ENCODE data around the gene INO80E. TPM values are rescaled to one million over a fixed set of nuclear protein-coding genes. Genes with fewer than 3 reads are reported as not detected.
"Not testable (repeated sequence)": the region's sequence is repeated elsewhere in the genome, so short reads cannot be mapped to it uniquely, and the experiment has no call there.

The INO80E gene
- total and polyA plus RNA-seq, 4 donors, result 8.0 to 24.8 (median 17.2) TPM

DNA sequence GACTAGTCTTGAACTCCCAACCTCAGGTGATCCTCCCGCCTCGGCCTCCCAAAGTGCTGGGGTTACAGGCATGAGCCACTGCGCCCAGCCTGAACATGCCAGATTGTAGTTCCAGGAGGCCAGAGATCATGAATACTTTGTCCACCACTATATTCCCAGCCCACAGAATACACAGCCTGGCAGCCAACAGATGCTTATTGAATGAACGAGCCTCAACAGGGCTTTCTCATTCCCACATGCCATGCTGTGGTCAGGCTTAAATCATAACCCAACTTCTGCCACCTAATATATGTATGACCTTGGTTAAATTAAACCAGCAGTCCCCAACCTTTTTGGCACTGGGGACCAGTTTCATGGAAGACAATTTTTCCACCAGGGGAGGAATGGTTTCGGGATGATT lies 37.3 kb upstream of the INO80E start:
- TF ChIP-seq FOXA2 (IDR thresholded peaks at IDR 0.05) (no peak), HNF4G (IDR thresholded peaks at IDR 0.05) (no peak), FOXA1 (IDR thresholded peaks at IDR 0.05) (no peak), GABPA (IDR thresholded peaks at IDR 0.05 in 1 of 2, conservative IDR thresholded peaks at IDR 0.05 in 1 of 2) (no peak), RAD21 (IDR thresholded peaks at IDR 0.05) (no peak)
- TF ChIP-seq, protein P1, sequence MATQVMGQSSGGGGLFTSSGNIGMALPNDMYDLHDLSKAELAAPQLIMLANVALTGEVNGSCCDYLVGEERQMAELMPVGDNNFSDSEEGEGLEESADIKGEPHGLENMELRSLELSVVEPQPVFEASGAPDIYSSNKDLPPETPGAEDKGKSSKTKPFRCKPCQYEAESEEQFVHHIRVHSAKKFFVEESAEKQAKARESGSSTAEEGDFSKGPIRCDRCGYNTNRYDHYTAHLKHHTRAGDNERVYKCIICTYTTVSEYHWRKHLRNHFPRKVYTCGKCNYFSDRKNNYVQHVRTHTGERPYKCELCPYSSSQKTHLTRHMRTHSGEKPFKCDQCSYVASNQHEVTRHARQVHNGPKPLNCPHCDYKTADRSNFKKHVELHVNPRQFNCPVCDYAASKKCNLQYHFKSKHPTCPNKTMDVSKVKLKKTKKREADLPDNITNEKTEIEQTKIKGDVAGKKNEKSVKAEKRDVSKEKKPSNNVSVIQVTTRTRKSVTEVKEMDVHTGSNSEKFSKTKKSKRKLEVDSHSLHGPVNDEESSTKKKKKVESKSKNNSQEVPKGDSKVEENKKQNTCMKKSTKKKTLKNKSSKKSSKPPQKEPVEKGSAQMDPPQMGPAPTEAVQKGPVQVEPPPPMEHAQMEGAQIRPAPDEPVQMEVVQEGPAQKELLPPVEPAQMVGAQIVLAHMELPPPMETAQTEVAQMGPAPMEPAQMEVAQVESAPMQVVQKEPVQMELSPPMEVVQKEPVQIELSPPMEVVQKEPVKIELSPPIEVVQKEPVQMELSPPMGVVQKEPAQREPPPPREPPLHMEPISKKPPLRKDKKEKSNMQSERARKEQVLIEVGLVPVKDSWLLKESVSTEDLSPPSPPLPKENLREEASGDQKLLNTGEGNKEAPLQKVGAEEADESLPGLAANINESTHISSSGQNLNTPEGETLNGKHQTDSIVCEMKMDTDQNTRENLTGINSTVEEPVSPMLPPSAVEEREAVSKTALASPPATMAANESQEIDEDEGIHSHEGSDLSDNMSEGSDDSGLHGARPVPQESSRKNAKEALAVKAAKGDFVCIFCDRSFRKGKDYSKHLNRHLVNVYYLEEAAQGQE (IDR thresholded peaks at IDR 0.05), result no peak
- TF ChIP-seq, protein P2, sequence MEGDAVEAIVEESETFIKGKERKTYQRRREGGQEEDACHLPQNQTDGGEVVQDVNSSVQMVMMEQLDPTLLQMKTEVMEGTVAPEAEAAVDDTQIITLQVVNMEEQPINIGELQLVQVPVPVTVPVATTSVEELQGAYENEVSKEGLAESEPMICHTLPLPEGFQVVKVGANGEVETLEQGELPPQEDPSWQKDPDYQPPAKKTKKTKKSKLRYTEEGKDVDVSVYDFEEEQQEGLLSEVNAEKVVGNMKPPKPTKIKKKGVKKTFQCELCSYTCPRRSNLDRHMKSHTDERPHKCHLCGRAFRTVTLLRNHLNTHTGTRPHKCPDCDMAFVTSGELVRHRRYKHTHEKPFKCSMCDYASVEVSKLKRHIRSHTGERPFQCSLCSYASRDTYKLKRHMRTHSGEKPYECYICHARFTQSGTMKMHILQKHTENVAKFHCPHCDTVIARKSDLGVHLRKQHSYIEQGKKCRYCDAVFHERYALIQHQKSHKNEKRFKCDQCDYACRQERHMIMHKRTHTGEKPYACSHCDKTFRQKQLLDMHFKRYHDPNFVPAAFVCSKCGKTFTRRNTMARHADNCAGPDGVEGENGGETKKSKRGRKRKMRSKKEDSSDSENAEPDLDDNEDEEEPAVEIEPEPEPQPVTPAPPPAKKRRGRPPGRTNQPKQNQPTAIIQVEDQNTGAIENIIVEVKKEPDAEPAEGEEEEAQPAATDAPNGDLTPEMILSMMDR (IDR thresholded peaks at IDR 0.05; ENCODE audit: low read depth, low read length, missing input control), result no peak
- Histone ChIP-seq H3K9me3 (ENCODE audit: control insufficient read depth in 4 of 4, low read length in 3 of 4) (no peaks in the 10 kb centered on the region), H3K4me3 (ENCODE audit: low read depth in 1 of 3, low read length in 3 of 3) (no peak overlapping the region), H3K27ac (ENCODE audit: low read depth in 1 of 2, low read length in 2 of 2) (no peak overlapping the region), H3K36me3 (ENCODE audit: control insufficient read depth in 4 of 4, insufficient read depth in 3 of 4, low read depth in 1 of 4, low read length in 3 of 4) (no peaks in the 10 kb centered on the region), H3K4me1 (ENCODE audit: control insufficient read depth in 4 of 4, insufficient read depth in 4 of 4, low read length in 3 of 4) (peaks cover 2 to 17% (median 8%) of the 10 kb centered on the region in 4 donors), H3K9ac (ENCODE audit: low read depth in 1 of 2, low read length in 2 of 2) (no peak overlapping the region), H3K27me3 (ENCODE audit: control insufficient read depth in 4 of 4, insufficient read depth in 4 of 4, low read length in 3 of 4) (no peaks in the 10 kb centered on the region)
- no peak for DNase-seq (ENCODE audit: low spot score)
- WGBS, result 92% methylated on average over 5 of the region's 5 CpGs

DNA sequence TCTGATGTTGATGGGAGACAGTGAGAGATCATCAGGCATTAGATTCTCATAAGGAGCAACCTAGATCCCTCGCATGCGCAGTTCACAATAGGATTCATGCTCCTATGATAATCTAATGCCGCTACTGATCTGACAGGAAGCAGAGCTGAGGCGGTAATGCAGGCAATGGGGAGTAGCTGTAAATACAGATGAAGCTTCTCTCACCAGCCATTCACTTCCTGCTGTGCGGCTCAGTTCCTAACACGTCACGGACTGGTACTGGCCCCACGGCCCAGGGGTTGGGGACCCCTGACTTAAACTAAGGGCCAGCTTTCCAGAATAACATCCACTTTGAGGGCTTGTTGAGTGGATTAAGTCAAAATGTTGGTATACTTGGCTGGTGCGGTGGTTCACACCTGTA lies 36.7 kb upstream of the INO80E start:
- H3K9ac ChIP-seq (ENCODE audit: low read depth in 1 of 2, low read length in 2 of 2), result no peak overlapping the region
- no peaks in the 10 kb centered on the region for H3K27me3 ChIP-seq (ENCODE audit: control insufficient read depth in 4 of 4, insufficient read depth in 4 of 4, low read length in 3 of 4)
- 85% methylated on average over 9 of the region's 9 CpGs for WGBS

DNA sequence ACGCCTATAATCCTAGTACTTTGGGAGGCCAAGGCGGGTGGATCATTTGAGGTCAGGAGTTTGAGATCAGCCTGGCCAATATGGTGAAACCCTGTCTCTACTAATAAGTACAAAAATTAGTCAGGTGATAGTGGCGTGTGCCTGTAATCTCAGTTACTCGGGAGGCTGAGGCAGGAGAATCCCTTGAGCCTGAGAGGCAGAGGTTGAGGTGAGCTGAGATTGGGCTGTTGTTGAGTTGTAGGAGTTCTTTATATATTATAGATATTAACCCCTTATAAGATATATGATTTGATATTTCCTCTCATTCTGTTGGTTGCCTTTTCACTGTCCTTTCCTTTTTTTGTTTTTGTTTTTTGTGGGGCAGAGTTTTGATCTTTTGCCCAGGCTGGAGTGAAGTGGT lies 36.2 kb upstream of the INO80E start:
- DNase-seq (ENCODE audit: low spot score); H3K36me3 ChIP-seq (ENCODE audit: control insufficient read depth in 4 of 4, insufficient read depth in 3 of 4, low read depth in 1 of 4, low read length in 3 of 4); H3K27me3 ChIP-seq (ENCODE audit: control insufficient read depth in 4 of 4, insufficient read depth in 4 of 4, low read length in 3 of 4); H3K4me3 ChIP-seq (ENCODE audit: low read depth in 1 of 3, low read length in 3 of 3); H3K9me3 ChIP-seq (ENCODE audit: control insufficient read depth in 4 of 4, low read length in 3 of 4); H3K9ac ChIP-seq (ENCODE audit: low read depth in 1 of 2, low read length in 2 of 2); H3K27ac ChIP-seq (ENCODE audit: low read depth in 1 of 2, low read length in 2 of 2): not testable (repeated sequence)
- H3K4me1 ChIP-seq (ENCODE audit: control insufficient read depth in 4 of 4, insufficient read depth in 4 of 4, low read length in 3 of 4), result peaks cover 2 to 20% (median 11%) of the 10 kb centered on the region in 4 donors
- whole genome bisulfite sequencing, result 96% methylated on average over 4 of the region's 4 CpGs

More for the DNA sequence above, 36.7 kb upstream of the INO80E start:
- no peak for TF ChIP-seq RXRA (IDR thresholded peaks at IDR 0.05)
- TF ChIP-seq HNF4G (IDR thresholded peaks at IDR 0.05), result no peak
- no peak for TF ChIP-seq TAF1 (conservative IDR thresholded peaks at IDR 0.05)
- Histone ChIP-seq H3K4me1 (ENCODE audit: control insufficient read depth in 4 of 4, insufficient read depth in 4 of 4, low read length in 3 of 4) (peaks cover 2 to 17% (median 8%) of the 10 kb centered on the region in 4 donors), H3K4me3 (ENCODE audit: low read depth in 1 of 3, low read length in 3 of 3) (no peak overlapping the region), H3K36me3 (ENCODE audit: control insufficient read depth in 4 of 4, insufficient read depth in 3 of 4, low read depth in 1 of 4, low read length in 3 of 4) (no peaks in the 10 kb centered on the region), H3K27ac (ENCODE audit: low read depth in 1 of 2, low read length in 2 of 2) (no peak overlapping the region), H3K9me3 (ENCODE audit: control insufficient read depth in 4 of 4, low read length in 3 of 4) (no peaks in the 10 kb centered on the region)
- no peak for DNase-seq (ENCODE audit: low spot score)

Measured in liver (tissue), 9 donors.